ENCODE data around the gene GNG2. TPM values are rescaled to one million over a fixed set of nuclear protein-coding genes. Genes with fewer than 3 reads are reported as not detected.

GNG2 gene
- total and polyA plus RNA-seq, 2 experiments from 2014 or later: 5.0 to 13.7 TPM

DNA sequence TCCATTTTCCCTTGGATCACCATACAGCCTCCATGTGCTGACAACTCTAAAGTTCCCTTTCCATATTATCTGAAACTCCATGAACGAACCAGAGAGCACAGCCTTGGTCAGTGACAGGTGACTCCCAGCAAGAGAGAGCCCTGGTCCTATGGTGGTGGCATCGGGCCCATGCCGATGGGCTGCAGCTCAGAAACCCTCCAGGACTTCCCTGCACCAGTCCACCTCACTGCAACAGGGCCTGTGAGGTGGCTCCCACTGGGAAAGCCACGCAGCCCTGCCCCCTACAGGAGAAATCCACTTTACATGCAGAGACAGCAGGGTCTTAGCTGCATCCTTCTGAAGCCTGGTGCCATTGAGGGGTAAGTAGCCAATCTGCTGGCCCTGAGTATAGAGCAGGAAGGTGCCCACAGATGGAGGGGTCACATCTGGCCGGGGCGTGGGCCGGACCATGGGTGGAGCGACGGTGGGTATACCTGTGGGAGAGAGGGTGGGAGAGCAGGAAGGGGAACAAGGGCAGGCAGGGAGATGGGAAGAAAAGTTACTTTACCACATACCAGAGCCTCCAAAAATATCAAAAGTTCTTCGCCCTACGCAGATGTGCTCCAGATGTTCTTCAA, 153.7 kb downstream of the GNG2 start:
- no peak overlapping the region for H3K4me3 ChIP-seq
- no peak for DNase-seq (ENCODE audit: low spot score)

DNA sequence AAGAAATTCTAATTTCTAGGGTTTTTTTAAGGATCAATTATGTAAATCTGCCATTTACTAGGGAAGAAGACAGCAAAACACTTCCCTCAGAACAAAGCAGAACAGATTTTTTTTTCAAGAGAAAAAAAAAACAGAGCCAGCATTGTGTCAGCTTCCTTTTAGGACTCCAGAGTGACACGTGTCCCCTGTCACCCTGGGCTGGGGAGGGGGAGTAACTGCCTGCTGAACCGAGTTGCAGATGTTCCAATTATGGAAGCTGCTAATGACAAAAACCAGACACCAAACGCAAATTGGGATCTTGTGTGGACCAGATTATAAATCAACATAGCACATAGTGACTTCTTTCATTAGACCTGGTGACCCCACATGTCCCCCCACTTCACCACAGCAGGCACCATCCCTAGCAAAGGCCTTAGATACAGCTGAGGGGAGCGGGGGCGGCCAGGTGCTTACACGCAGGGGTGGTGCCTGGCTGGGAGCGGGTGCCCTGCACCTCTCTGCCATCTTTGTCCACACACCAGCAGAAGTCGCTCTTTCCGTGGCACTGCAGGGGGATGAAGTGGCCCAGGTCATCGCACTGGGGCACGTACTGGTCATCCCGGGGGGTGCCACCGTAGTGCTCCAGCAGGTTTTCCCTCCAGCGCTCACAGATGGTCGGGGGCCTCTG, 154.3 kb downstream of the GNG2 start:
- H4K20me1 ChIP-seq (ENCODE audit: insufficient read depth, poor library complexity, severe bottlenecking): no peaks in the 10 kb centered on the region
- no peak for DNase-seq (ENCODE audit: low spot score)
- H3K79me2 ChIP-seq: no peaks in the 10 kb centered on the region
- H3K36me3 ChIP-seq (replicated peaks; ENCODE audit: insufficient read depth, low read depth): no peaks in the 10 kb centered on the region
- 78% methylated on average over 15 of the region's 15 CpGs for WGBS (ENCODE audit: low lambda C conversion rate, missing lambda C conversion rate)
- no peak overlapping the region for H2AFZ ChIP-seq
- H3K9me2 ChIP-seq (replicated peaks; ENCODE audit: insufficient read depth): no peaks in the 10 kb centered on the region
- H3K9me3 ChIP-seq (ENCODE audit: low read depth): no peaks in the 10 kb centered on the region
- no peak overlapping the region for H3K4me2 ChIP-seq
- H3K27ac ChIP-seq: no peak overlapping the region
- H3K4me1 ChIP-seq (ENCODE audit: insufficient read depth): peaks cover 6% of the 10 kb centered on the region
- no peak for TF ChIP-seq CTCF (IDR thresholded peaks at IDR 0.05; ENCODE audit: poor library complexity)
- no peak for TF ChIP-seq EZH2 (IDR thresholded peaks at IDR 0.05; ENCODE audit: borderline replicate concordance)
- no peak for TF ChIP-seq EZH2phosphoT487 (IDR thresholded peaks at IDR 0.05; ENCODE audit: low read depth, severe bottlenecking, unreplicated experiment)
- no peak overlapping the region for H3K4me3 ChIP-seq
- H3K27me3 ChIP-seq: no peaks in the 10 kb centered on the region

More for the DNA sequence above, 153.7 kb downstream of the GNG2 start:
- peaks cover under 1% of the 10 kb centered on the region for H3K4me1 ChIP-seq (ENCODE audit: insufficient read depth)
- H3K9me2 ChIP-seq (replicated peaks; ENCODE audit: insufficient read depth): no peaks in the 10 kb centered on the region
- no peaks in the 10 kb centered on the region for H3K9me3 ChIP-seq (ENCODE audit: low read depth)
- H3K27ac ChIP-seq: no peak overlapping the region
- no peaks in the 10 kb centered on the region for H3K27me3 ChIP-seq
- no peak overlapping the region for H2AFZ ChIP-seq
- H3K79me2 ChIP-seq: no peaks in the 10 kb centered on the region
- H4K20me1 ChIP-seq (ENCODE audit: insufficient read depth, poor library complexity, severe bottlenecking): no peaks in the 10 kb centered on the region
- H3K36me3 ChIP-seq (replicated peaks; ENCODE audit: insufficient read depth, low read depth): no peaks in the 10 kb centered on the region
- WGBS (ENCODE audit: low lambda C conversion rate, missing lambda C conversion rate): 78% methylated on average over 11 of the region's 11 CpGs
- H3K4me2 ChIP-seq: no peak overlapping the region
- TF ChIP-seq EZH2 (IDR thresholded peaks at IDR 0.05; ENCODE audit: borderline replicate concordance): no peak
- peak; percentile 9 for TF ChIP-seq CTCF (IDR thresholded peaks at IDR 0.05; ENCODE audit: poor library complexity)
- TF ChIP-seq EZH2phosphoT487 (IDR thresholded peaks at IDR 0.05; ENCODE audit: low read depth, severe bottlenecking, unreplicated experiment): no peak

- 72% methylated on average over 8 of the region's 8 CpGs for WGBS (ENCODE audit: low lambda C conversion rate, missing lambda C conversion rate)
- H2AFZ ChIP-seq: no peak overlapping the region
Measured at GRCh38 chr14:52015411-52016030, 155.1 kb downstream of the GNG2 start.

More at GRCh38 chr14:52015411-52016030, 155.1 kb downstream of the GNG2 start:
- no peak overlapping the region for H3K4me2 ChIP-seq
- peak; percentile 46 for DNase-seq (ENCODE audit: low spot score)
- no peak overlapping the region for H3K4me3 ChIP-seq
- no peaks in the 10 kb centered on the region for H3K9me2 ChIP-seq (replicated peaks; ENCODE audit: insufficient read depth)
- no peak overlapping the region for H3K27ac ChIP-seq
- H3K27me3 ChIP-seq: no peaks in the 10 kb centered on the region
- peaks cover 6% of the 10 kb centered on the region for H3K4me1 ChIP-seq (ENCODE audit: insufficient read depth)
- TF ChIP-seq EZH2phosphoT487 (IDR thresholded peaks at IDR 0.05; ENCODE audit: low read depth, severe bottlenecking, unreplicated experiment): no peak
- TF ChIP-seq CTCF (IDR thresholded peaks at IDR 0.05; ENCODE audit: poor library complexity): peak; percentile 35
- no peak for TF ChIP-seq EZH2 (IDR thresholded peaks at IDR 0.05; ENCODE audit: borderline replicate concordance)
- H4K20me1 ChIP-seq (ENCODE audit: insufficient read depth, poor library complexity, severe bottlenecking): no peaks in the 10 kb centered on the region
- H3K79me2 ChIP-seq: no peaks in the 10 kb centered on the region
- no peaks in the 10 kb centered on the region for H3K9me3 ChIP-seq (ENCODE audit: low read depth)
- no peaks in the 10 kb centered on the region for H3K36me3 ChIP-seq (replicated peaks; ENCODE audit: insufficient read depth, low read depth)

All from hepatocyte (in vitro differentiated cells).